H9 (cell line): ENCODE results near the gene RNU1-4. TPM values are rescaled to one million over a fixed set of nuclear protein-coding genes. Genes with fewer than 3 reads are reported as not detected.
A peak's percentile ranks its signal among the peaks of the same experiment; 100 is the strongest.
"Not testable (repeated sequence)": the region's sequence is repeated elsewhere in the genome, so short reads cannot be mapped to it uniquely, and the experiment has no call there.

Experiments used
- DNase-seq: peaks from one replicate; pipeline ENCODE4 v3.0.0-alpha.2; 2017
- H2AFZ ChIP-seq: one replicate; pipeline ENCODE4 v1.6.1; 2013; ENCODE audit warnings: mild to moderate bottlenecking, low read length, control low read depth, moderate library complexity
- H2AK5ac ChIP-seq: 2 replicates; pipeline ENCODE4 v1.6.1; 2013; ENCODE audit warnings: low read length, control low read depth, mixed read lengths; ENCODE audit not compliant: insufficient read length
- H2BK120ac ChIP-seq: one replicate; pipeline ENCODE4 v1.6.1; 2013; ENCODE audit warnings: low read depth, mild to moderate bottlenecking, low read length, control low read depth, inconsistent platforms; ENCODE audit not compliant: poor library complexity, severe bottlenecking
- H2BK12ac ChIP-seq: 2 replicates; pipeline ENCODE4 v1.6.1; 2013; ENCODE audit warnings: low read length, control low read depth, mixed read lengths, low read depth; ENCODE audit not compliant: insufficient read length
- H2BK15ac ChIP-seq: 2 replicates; pipeline ENCODE4 v1.6.1; 2013; ENCODE audit warnings: low read depth, low read length, control low read depth
- H2BK20ac ChIP-seq: one replicate; pipeline ENCODE4 v1.6.1; 2013; ENCODE audit warnings: low read depth, mild to moderate bottlenecking, low read length, control low read depth, inconsistent platforms; ENCODE audit not compliant: poor library complexity, severe bottlenecking
- H2BK5ac ChIP-seq: 2 replicates; pipeline ENCODE4 v1.6.1; 2013; ENCODE audit warnings: low read length, control low read depth, mixed read lengths; ENCODE audit not compliant: insufficient read length
- H3K14ac ChIP-seq: 2 replicates; pipeline ENCODE4 v1.6.1; 2013; ENCODE audit warnings: low read length, control low read depth; ENCODE audit not compliant: insufficient read depth
- H3K18ac ChIP-seq: 2 replicates; pipeline ENCODE4 v1.6.1; 2013; ENCODE audit warnings: low read depth, mild to moderate bottlenecking, mixed read lengths, low read length, control low read depth; ENCODE audit not compliant: insufficient read length
- H3K23ac ChIP-seq: 2 replicates; pipeline ENCODE4 v1.6.1; 2013; ENCODE audit warnings: low read length, control low read depth, mixed read lengths, low read depth; ENCODE audit not compliant: insufficient read length
- H3K23me2 ChIP-seq: 2 replicates; pipeline ENCODE4 v1.6.1; 2013; ENCODE audit warnings: low read depth, mild to moderate bottlenecking, mixed read lengths, low read length, control low read depth; ENCODE audit not compliant: insufficient read length, poor library complexity, severe bottlenecking
- H3K27ac ChIP-seq: 2 replicates; pipeline ENCODE4 v1.5.1; 2013; ENCODE audit warnings: low read length, control low read depth, mixed read lengths, low read depth; ENCODE audit not compliant: insufficient read length
- H3K27me3 ChIP-seq: 2 replicates; pipeline ENCODE4 v1.6.1; 2013; ENCODE audit warnings: low read length, control low read depth, inconsistent platforms; ENCODE audit not compliant: insufficient read depth
- H3K4ac ChIP-seq: 2 replicates; pipeline ENCODE4 v1.6.1; 2013; ENCODE audit warnings: low read depth, mild to moderate bottlenecking, control low read depth, inconsistent platforms, low read length, moderate library complexity
- H3K4me1 ChIP-seq: 2 replicates; pipeline ENCODE4 v1.6.1; 2013; ENCODE audit warnings: low read length, control low read depth, inconsistent platforms; ENCODE audit not compliant: insufficient read depth
- H3K4me2 ChIP-seq: 2 replicates; pipeline ENCODE4 v1.6.1; 2013; ENCODE audit warnings: low read length, control low read depth, mixed read lengths; ENCODE audit not compliant: insufficient read length, insufficient read depth
- H3K56ac ChIP-seq: 2 replicates; pipeline ENCODE4 v1.6.1; 2013; ENCODE audit warnings: low read depth, mild to moderate bottlenecking, mixed read lengths, low read length, control low read depth; ENCODE audit not compliant: insufficient read length
- H3K79me1 ChIP-seq: 2 replicates; pipeline ENCODE4 v1.6.1; 2013; ENCODE audit warnings: low read depth, mild to moderate bottlenecking, moderate library complexity, low read length, control low read depth, inconsistent platforms; ENCODE audit not compliant: insufficient read depth, poor library complexity, severe bottlenecking
- H3K79me2 ChIP-seq: 2 replicates; pipeline ENCODE4 v1.6.1; 2013; ENCODE audit warnings: low read length, control low read depth, inconsistent platforms; ENCODE audit not compliant: insufficient read depth
- H3K9ac ChIP-seq: 2 replicates; pipeline ENCODE4 v1.6.1; 2013; ENCODE audit warnings: low read length, control low read depth, mixed read lengths; ENCODE audit not compliant: insufficient read length; ENCODE audit errors: extremely low read depth
- H3K9me3 ChIP-seq: one replicate; pipeline ENCODE4 v1.6.1; 2013; ENCODE audit warnings: low read depth, low read length, inconsistent platforms; ENCODE audit not compliant: control insufficient read depth
- H3T11ph ChIP-seq: one replicate; pipeline ENCODE4 v1.6.1; 2013; ENCODE audit warnings: mild to moderate bottlenecking, low read length, control low read depth, inconsistent platforms
- H4K20me1 ChIP-seq: one replicate; pipeline ENCODE4 v1.6.1; 2013; ENCODE audit not compliant: control insufficient read depth, insufficient read length, insufficient read depth
- H4K5ac ChIP-seq: 2 replicates; pipeline ENCODE4 v1.6.1; 2013; ENCODE audit warnings: low read depth, mild to moderate bottlenecking, mixed read lengths, low read length, control low read depth; ENCODE audit not compliant: insufficient read length
- H4K8ac ChIP-seq: replicated peaks from 2 replicates; pipeline ENCODE4 v1.6.1; 2013; ENCODE audit warnings: low read length, control low read depth, mixed read lengths, low read depth; ENCODE audit not compliant: insufficient read length
- H4K91ac ChIP-seq: 2 replicates; pipeline ENCODE4 v1.6.1; 2013; ENCODE audit warnings: low read depth, mild to moderate bottlenecking, moderate library complexity, mixed read lengths, low read length, control low read depth; ENCODE audit not compliant: insufficient read length
- H3K27ac Mint-ChIP-seq, 3 experiments: 2 replicates in 2 of 3; 3 replicates in 1 of 3; pipeline ENCODE4 v1.8.0; 2020 to 2021; ENCODE audit warnings: mixed read lengths in 3 of 3, mild to moderate bottlenecking in 1 of 3, moderate library complexity in 1 of 3
- H3K27me3 Mint-ChIP-seq: 2 replicates; pipeline ENCODE4 v1.8.0; 2021; ENCODE audit warnings: low read depth, mild to moderate bottlenecking, moderate library complexity, mixed read lengths
- H3K36me3 Mint-ChIP-seq, 3 experiments: 2 replicates in 2 of 3; 3 replicates in 1 of 3; pipeline ENCODE4 v1.8.0; 2020 to 2021; ENCODE audit warnings: low read depth in 3 of 3, mixed read lengths in 3 of 3; ENCODE audit not compliant: insufficient read depth in 1 of 3
- H3K4me1 Mint-ChIP-seq, 2 experiments: 2 replicates each; pipeline ENCODE4 v1.8.0; 2020; ENCODE audit warnings: mixed read lengths in 2 of 2
- H3K4me3 Mint-ChIP-seq, 2 experiments: 2 replicates in 1 of 2; 3 replicates in 1 of 2; pipeline ENCODE4 v1.8.0; 2020 to 2021; ENCODE audit warnings: mild to moderate bottlenecking in 2 of 2, mixed read lengths in 2 of 2, moderate library complexity in 1 of 2
- H3K9me3 Mint-ChIP-seq, 2 experiments: 2 replicates in 1 of 2; 3 replicates in 1 of 2; pipeline ENCODE4 v1.8.0; 2020; ENCODE audit warnings: mild to moderate bottlenecking in 2 of 2, mixed read lengths in 2 of 2, moderate library complexity in 1 of 2
- WGBS: extraction: QIAGEN DNeasy Blood & Tissue Kit; methylation state at CpG from one replicate; pipeline ENCODE4 v1.1.7; 2013; ENCODE audit warnings: missing lambda C conversion rate, low lambda C conversion rate, mixed read lengths; ENCODE audit not compliant: insufficient read length; ENCODE audit errors: extremely low coverage; 5-methylcytosine and 5-hydroxymethylcytosine counted together
- total RNA-seq: library from RNA; stranded (reverse); gene quantifications from 2 replicates; pipeline ENCODE4 v1.2.1, GENCODE V29; 2021

Gene RNU1-4
- total RNA-seq, 1 experiment from 2014 or later: 2,051 TPM

DNA sequence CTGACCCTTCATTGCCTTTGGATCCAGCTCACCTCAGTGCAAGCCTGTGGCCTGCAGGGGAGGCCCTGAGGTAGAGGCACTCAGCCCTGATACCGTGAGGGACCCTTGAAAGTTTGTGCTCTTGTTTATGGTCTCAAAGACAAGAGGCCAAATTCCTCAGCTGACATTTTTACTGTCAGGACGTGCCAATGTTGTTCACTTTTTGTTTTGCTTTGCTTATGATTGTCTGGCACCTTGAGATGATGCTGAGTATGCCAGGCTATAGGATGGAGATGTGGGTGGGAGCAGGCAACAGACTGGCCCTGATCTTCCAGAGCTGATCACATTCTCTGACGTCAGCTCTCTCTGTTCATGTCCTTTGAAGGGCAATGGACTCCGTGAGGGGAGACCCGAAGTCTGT, 36.5 kb downstream of the RNU1-4 start:
- not testable (repeated sequence) for H3K9ac ChIP-seq, H3K23ac ChIP-seq, H4K5ac ChIP-seq, H3K27ac Mint-ChIP-seq, H2BK15ac ChIP-seq, H3K14ac ChIP-seq, H3K9me3 Mint-ChIP-seq, H2BK5ac ChIP-seq, H4K91ac ChIP-seq, H3K9me3 ChIP-seq, H2AK5ac ChIP-seq, H3T11ph ChIP-seq, H3K18ac ChIP-seq, H3K36me3 Mint-ChIP-seq, H3K4me2 ChIP-seq, H2BK120ac ChIP-seq, H2BK12ac ChIP-seq, H3K27me3 ChIP-seq, H3K56ac ChIP-seq, H3K27ac ChIP-seq, H3K4ac ChIP-seq, H4K8ac ChIP-seq, H3K4me3 Mint-ChIP-seq, H3K79me2 ChIP-seq, H3K79me1 ChIP-seq, H3K23me2 ChIP-seq, H4K20me1 ChIP-seq, H3K4me1 ChIP-seq, H2BK20ac ChIP-seq, H2AFZ ChIP-seq
- DNase-seq: peak; percentile 1
- WGBS: no CpG with 5 or more reads among the region's 5 CpGs
- peaks cover 12 to 16% of the 10 kb centered on the region in 2 experiments for H3K4me1 Mint-ChIP-seq
- peaks cover 32% of the 10 kb centered on the region for H3K27me3 Mint-ChIP-seq

DNA sequence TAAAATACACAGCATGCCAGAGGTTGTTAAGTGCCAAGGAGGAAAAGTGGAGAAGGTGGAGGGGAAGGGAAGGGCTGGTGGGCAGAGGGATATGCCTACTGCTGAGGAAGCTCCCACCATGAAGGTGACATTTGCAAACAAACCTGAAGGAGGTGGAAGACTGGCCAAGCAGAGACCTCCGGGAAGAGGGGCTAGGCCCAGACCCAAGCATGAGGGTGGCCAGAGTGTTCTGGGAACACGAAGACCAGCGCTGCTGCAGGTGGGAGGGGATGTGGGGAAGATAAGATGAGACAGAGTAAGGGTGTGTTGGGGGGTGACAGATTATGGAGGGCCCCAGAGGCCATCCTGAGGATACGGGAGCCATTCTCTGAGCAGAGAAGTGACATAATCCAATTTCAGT, 37.5 kb downstream of the RNU1-4 start:
- not testable (repeated sequence) for H2AFZ ChIP-seq, H3K23ac ChIP-seq, H3K4me1 Mint-ChIP-seq, H3T11ph ChIP-seq, H2BK20ac ChIP-seq, H3K4me2 ChIP-seq, H3K14ac ChIP-seq, H3K27me3 ChIP-seq, H3K23me2 ChIP-seq, H2BK12ac ChIP-seq, H3K9me3 Mint-ChIP-seq, H4K8ac ChIP-seq, H2AK5ac ChIP-seq, H3K27ac ChIP-seq, H3K27ac Mint-ChIP-seq, H3K9me3 ChIP-seq, H3K4me1 ChIP-seq, H4K5ac ChIP-seq, H3K79me1 ChIP-seq, H4K91ac ChIP-seq, H3K56ac ChIP-seq, H2BK120ac ChIP-seq, H4K20me1 ChIP-seq, H3K79me2 ChIP-seq, H2BK15ac ChIP-seq, H3K36me3 Mint-ChIP-seq, H3K9ac ChIP-seq, H3K4me3 Mint-ChIP-seq, H3K18ac ChIP-seq, H2BK5ac ChIP-seq, H3K4ac ChIP-seq
- peak; percentile 20 for DNase-seq
- peaks cover 28% of the 10 kb centered on the region for H3K27me3 Mint-ChIP-seq
- no CpG with 5 or more reads among the region's 4 CpGs for WGBS
